Mesenchymal stem cell (in vitro differentiated cells and primary cell): Measurements from ENCODE around the gene AMMECR1.

Source experiments
- DNase-seq: peaks from one replicate; pipeline ENCODE4 v3.0.0-alpha.2; 2013
- H2AFZ ChIP-seq: one replicate; pipeline ENCODE4 v1.6.1; 2013; ENCODE audit warnings: low read depth, mild to moderate bottlenecking, control low read depth, inconsistent platforms, low read length, moderate library complexity
- H2AK5ac ChIP-seq: 2 replicates; pipeline ENCODE4 v1.6.1; 2013; ENCODE audit warnings: low read length, moderate library complexity, mild to moderate bottlenecking, inconsistent platforms; ENCODE audit not compliant: severe bottlenecking
- H2BK120ac ChIP-seq: one replicate; pipeline ENCODE4 v1.6.1; 2013; ENCODE audit warnings: low read depth, mild to moderate bottlenecking, inconsistent platforms, low read length, moderate library complexity
- H2BK12ac ChIP-seq, 2 experiments: one replicate each; pipeline ENCODE4 v1.6.1; 2013; ENCODE audit warnings: inconsistent platforms in 2 of 2, low read length in 2 of 2, mild to moderate bottlenecking in 2 of 2, moderate library complexity in 2 of 2, control low read depth in 1 of 2
- H2BK15ac ChIP-seq: one replicate; pipeline ENCODE4 v1.6.1; 2013; ENCODE audit warnings: mild to moderate bottlenecking, low read depth, inconsistent platforms; ENCODE audit not compliant: poor library complexity, severe bottlenecking
- H2BK5ac ChIP-seq: 2 replicates; pipeline ENCODE4 v1.6.1; 2013; ENCODE audit warnings: low read depth, mild to moderate bottlenecking, low read length, control low read depth, inconsistent platforms; ENCODE audit not compliant: poor library complexity, severe bottlenecking
- H3K14ac ChIP-seq, 2 experiments: one replicate each; pipeline ENCODE4 v1.6.1; 2013; ENCODE audit warnings: inconsistent platforms in 2 of 2, low read length in 2 of 2, control low read depth in 1 of 2, mild to moderate bottlenecking in 1 of 2, moderate library complexity in 1 of 2
- H3K18ac ChIP-seq, 2 experiments: one replicate each; pipeline ENCODE4 v1.6.1; 2013; ENCODE audit warnings: inconsistent platforms in 2 of 2, low read length in 2 of 2, control low read depth in 1 of 2, low read depth in 1 of 2, mild to moderate bottlenecking in 1 of 2
- H3K23ac ChIP-seq, 2 experiments: one replicate each; pipeline ENCODE4 v1.6.1; 2013; ENCODE audit warnings: inconsistent platforms in 2 of 2, low read length in 2 of 2, mild to moderate bottlenecking in 2 of 2, moderate library complexity in 2 of 2, control low read depth in 1 of 2
- H3K27ac ChIP-seq: 2 replicates; pipeline ENCODE4 v1.5.1; 2013; ENCODE audit warnings: mild to moderate bottlenecking, moderate library complexity, low read length, control low read depth, inconsistent platforms; ENCODE audit not compliant: poor library complexity, severe bottlenecking
- H3K27me3 ChIP-seq, 2 experiments: 2 replicates each; pipeline versions ENCODE4 v1.6.1 to v1.7.0; 2013; ENCODE audit warnings: low read length in 2 of 2, mild to moderate bottlenecking in 2 of 2, moderate library complexity in 2 of 2, control low read depth in 1 of 2, inconsistent platforms in 1 of 2; ENCODE audit not compliant: control insufficient read depth in 1 of 2, insufficient read depth in 1 of 2
- H3K36me3 ChIP-seq, 2 experiments: 2 replicates each; pipeline versions ENCODE4 v1.6.1 to v1.7.0; 2013; ENCODE audit warnings: low read length in 2 of 2, control low read depth in 1 of 2, inconsistent platforms in 1 of 2, low read depth in 1 of 2, mild to moderate bottlenecking in 1 of 2; ENCODE audit not compliant: insufficient read depth in 2 of 2, control insufficient read depth in 1 of 2
- H3K4ac ChIP-seq, 2 experiments: one replicate each; pipeline ENCODE4 v1.6.1; 2013; ENCODE audit warnings: inconsistent platforms in 2 of 2, low read length in 2 of 2, mild to moderate bottlenecking in 2 of 2, moderate library complexity in 2 of 2, control low read depth in 1 of 2, low read depth in 1 of 2
- H3K4me1 ChIP-seq: 2 replicates; pipeline ENCODE4 v1.6.1; 2013; ENCODE audit warnings: low read depth, low read length, control low read depth; ENCODE audit not compliant: control insufficient read depth, insufficient read depth
- H3K4me2 ChIP-seq: 2 replicates; pipeline ENCODE4 v1.6.1; 2013; ENCODE audit warnings: low read length, mild to moderate bottlenecking, inconsistent platforms; ENCODE audit not compliant: poor library complexity, severe bottlenecking
- H3K4me3 ChIP-seq, 2 experiments: 2 replicates each; pipeline versions ENCODE4 v1.5.1 to v1.7.0; 2013; ENCODE audit warnings: low read length in 2 of 2, mild to moderate bottlenecking in 2 of 2, control low read depth in 1 of 2, low read depth in 1 of 2; ENCODE audit not compliant: insufficient read depth in 1 of 2
- H3K79me1 ChIP-seq: replicated peaks from 2 replicates; pipeline ENCODE4 v1.6.1; 2013; ENCODE audit warnings: mild to moderate bottlenecking, control low read depth, low read length, inconsistent platforms; ENCODE audit not compliant: poor library complexity, severe bottlenecking
- H3K9ac ChIP-seq: 2 replicates; pipeline ENCODE4 v1.7.0; 2013; ENCODE audit warnings: mild to moderate bottlenecking, low read length, moderate library complexity
- H3K9me3 ChIP-seq: 2 replicates; pipeline ENCODE4 v1.7.0; 2013; ENCODE audit warnings: mild to moderate bottlenecking, low read length; ENCODE audit not compliant: control insufficient read depth
- H4K8ac ChIP-seq: one replicate; pipeline ENCODE4 v1.6.1; 2013; ENCODE audit warnings: inconsistent platforms, mild to moderate bottlenecking, low read length, moderate library complexity
- H4K91ac ChIP-seq: one replicate; pipeline ENCODE4 v1.6.1; 2013; ENCODE audit warnings: mild to moderate bottlenecking, low read length, inconsistent platforms
- WGBS: methylation state at CpG from one replicate; pipeline ENCODE4 v1.1.7; 2013; ENCODE audit warnings: mixed read lengths; 5-methylcytosine and 5-hydroxymethylcytosine counted together

AMMECR1 gene

DNA sequence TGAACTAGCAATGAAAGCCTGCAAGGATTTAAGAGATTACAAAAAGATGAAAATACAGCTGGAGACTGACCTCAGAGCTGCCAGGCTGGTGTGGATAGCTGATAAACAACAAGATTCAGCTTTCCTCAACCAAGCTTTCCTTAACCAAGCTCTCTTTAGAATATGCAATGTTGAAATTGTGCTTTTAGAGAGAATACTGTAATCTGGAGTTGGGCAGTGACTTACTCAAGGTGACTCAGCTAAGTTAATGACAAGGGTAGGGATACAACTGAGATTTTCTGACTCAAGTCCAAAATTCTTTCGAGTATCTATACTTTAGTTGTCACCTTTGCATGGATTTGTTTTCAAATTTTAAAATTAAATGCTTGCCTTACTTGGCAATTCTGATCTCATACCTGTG lies 98.0 kb downstream of the AMMECR1 start:
- H2BK120ac ChIP-seq: no peak overlapping the region
- H3K9me3 ChIP-seq: no peaks in the 10 kb centered on the region
- H2AFZ ChIP-seq: no peak overlapping the region
- H3K18ac ChIP-seq: no peak overlapping the region
- no peak overlapping the region for H3K9ac ChIP-seq
- no peak overlapping the region for H3K14ac ChIP-seq
- H4K8ac ChIP-seq: no peak overlapping the region
- H2AK5ac ChIP-seq: no peak overlapping the region
- no peak overlapping the region for H2BK5ac ChIP-seq
- H3K36me3 ChIP-seq: peaks cover 0 to 6% of the 10 kb centered on the region in 2 experiments
- H3K27me3 ChIP-seq: no peaks in the 10 kb centered on the region
- H3K23ac ChIP-seq: no peak overlapping the region
- H3K4ac ChIP-seq: no peak overlapping the region
- no peak overlapping the region for H2BK12ac ChIP-seq
- peak; percentile 56 for DNase-seq
- H3K79me1 ChIP-seq: no peaks in the 10 kb centered on the region
- WGBS: no CpG with 5 or more reads among the region's 1 CpG
- H3K4me1 ChIP-seq: no peaks in the 10 kb centered on the region
- peak overlapping the region; percentile 26 for H3K27ac ChIP-seq
- H2BK15ac ChIP-seq: no peak overlapping the region
- no peak overlapping the region for H4K91ac ChIP-seq
- H3K4me2 ChIP-seq: no peak overlapping the region
- H3K4me3 ChIP-seq: no peak overlapping the region

DNA sequence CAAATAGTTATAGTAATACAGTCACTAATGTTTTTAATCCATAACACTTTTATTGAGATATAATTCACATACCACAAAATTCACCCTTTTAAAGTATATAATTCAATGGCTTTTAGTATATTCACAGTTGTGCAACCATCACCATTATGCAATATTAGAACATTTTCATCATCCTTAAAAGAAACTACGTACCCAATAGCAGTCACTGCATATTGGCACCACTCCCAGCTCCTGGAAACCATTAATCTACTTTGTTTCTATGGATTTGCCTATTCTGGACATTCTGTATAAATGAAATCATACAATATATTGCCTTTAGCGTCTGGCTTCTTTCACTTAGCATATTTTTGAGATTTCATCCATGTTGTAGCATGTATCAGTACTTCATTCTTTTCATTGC lies 99.3 kb downstream of the AMMECR1 start:
- Histone ChIP-seq H2BK120ac (no peak overlapping the region), H2AFZ (no peak overlapping the region), H3K23ac (no peak overlapping the region), H3K79me1 (no peaks in the 10 kb centered on the region), H2BK12ac (no peak overlapping the region), H3K18ac (no peak overlapping the region), H4K91ac (no peak overlapping the region), H3K27me3 (no peaks in the 10 kb centered on the region), H3K4me1 (no peaks in the 10 kb centered on the region), H2BK5ac (no peak overlapping the region), H3K4me2 (no peak overlapping the region), H3K4ac (no peak overlapping the region), H4K8ac (no peak overlapping the region), H3K9ac (no peak overlapping the region), H3K9me3 (no peaks in the 10 kb centered on the region), H3K4me3 (no peak overlapping the region), H2AK5ac (no peak overlapping the region), H3K27ac (no peak overlapping the region), H2BK15ac (no peak overlapping the region), H3K14ac (no peak overlapping the region), H3K36me3 (peaks cover 0 to 6% of the 10 kb centered on the region in 2 experiments)
- no CpG with 5 or more reads among the region's 2 CpGs for WGBS
- DNase-seq: peak; percentile 73

DNA sequence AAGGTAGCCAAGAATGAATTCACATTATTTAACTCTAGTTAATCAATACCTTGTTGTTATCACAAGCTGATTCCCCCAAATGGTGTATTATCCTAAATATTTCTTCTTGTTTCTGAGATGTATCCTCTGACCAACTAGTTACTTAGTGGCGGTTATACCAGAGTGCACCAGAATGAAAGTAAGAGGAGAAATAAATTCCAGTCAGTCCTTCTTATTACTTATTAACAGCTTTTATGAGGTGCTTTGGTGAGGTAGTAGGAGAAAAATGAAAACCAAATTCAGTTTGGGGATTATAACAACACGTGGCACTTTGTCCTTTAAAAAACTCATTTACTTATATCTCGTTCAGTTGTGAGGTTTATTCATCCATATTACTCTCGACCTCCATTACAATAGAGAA lies 101.9 kb downstream of the AMMECR1 start:
- no peaks in the 10 kb centered on the region for H3K27me3 ChIP-seq
- no peaks in the 10 kb centered on the region for H3K4me1 ChIP-seq
- no peak overlapping the region for H4K8ac ChIP-seq
- peak overlapping the region; percentile 96 for H3K27ac ChIP-seq
- no peak overlapping the region for H3K4ac ChIP-seq
- H3K79me1 ChIP-seq: peaks cover 1% of the 10 kb centered on the region
- H2BK12ac ChIP-seq: no peak overlapping the region
- H3K23ac ChIP-seq: no peak overlapping the region
- no peak overlapping the region for H2AFZ ChIP-seq
- no peak overlapping the region for H2BK5ac ChIP-seq
- peaks cover 0 to 6% of the 10 kb centered on the region in 2 experiments for H3K36me3 ChIP-seq
- no peak overlapping the region for H3K4me2 ChIP-seq
- H2BK120ac ChIP-seq: no peak overlapping the region
- no peak overlapping the region for H3K4me3 ChIP-seq
- no peak overlapping the region for H2BK15ac ChIP-seq
- no peak overlapping the region for H4K91ac ChIP-seq
- H3K18ac ChIP-seq: no peak overlapping the region
- no peak for DNase-seq
- WGBS: 95% methylated on average over 2 of the region's 4 CpGs
- H3K9ac ChIP-seq: no peak overlapping the region
- H3K14ac ChIP-seq: no peak overlapping the region
- H3K9me3 ChIP-seq: no peaks in the 10 kb centered on the region
- H2AK5ac ChIP-seq: no peak overlapping the region

DNA sequence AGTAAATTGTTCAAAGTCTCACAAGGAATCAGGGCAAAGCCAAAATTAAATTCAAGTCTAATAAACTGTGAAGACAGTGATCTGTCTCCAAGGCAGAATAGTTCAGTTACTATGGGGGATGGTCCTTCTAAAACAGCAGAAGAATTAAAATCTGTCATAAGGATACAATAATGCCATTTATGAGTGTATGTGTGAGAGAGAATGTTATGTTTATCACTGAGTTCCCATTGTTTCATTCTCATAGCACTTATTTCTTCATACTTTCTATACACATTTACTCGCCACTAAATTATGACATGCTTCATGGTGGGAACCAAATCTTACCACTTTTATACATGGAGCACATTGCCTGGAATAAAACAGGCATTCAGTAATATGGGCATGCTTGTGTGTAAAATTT lies 102.5 kb downstream of the AMMECR1 start:
- Histone ChIP-seq H2BK120ac (no peak overlapping the region), H3K27ac (peak overlapping the region; percentile 95), H3K4me3 (no peak overlapping the region), H3K4me1 (no peaks in the 10 kb centered on the region), H3K14ac (no peak overlapping the region), H4K91ac (no peak overlapping the region), H3K9me3 (no peaks in the 10 kb centered on the region), H2AFZ (no peak overlapping the region), H2BK15ac (no peak overlapping the region), H2BK12ac (no peak overlapping the region), H3K27me3 (no peaks in the 10 kb centered on the region), H3K4ac (no peak overlapping the region), H3K23ac (no peak overlapping the region), H3K9ac (no peak overlapping the region), H3K4me2 (no peak overlapping the region), H3K79me1 (peaks cover 1% of the 10 kb centered on the region), H4K8ac (no peak overlapping the region), H2BK5ac (no peak overlapping the region), H3K18ac (no peak overlapping the region), H3K36me3 (peaks cover 0 to 6% of the 10 kb centered on the region in 2 experiments), H2AK5ac (no peak overlapping the region)
- no peak for DNase-seq
- no CpG with 5 or more reads among the region's 1 CpG for WGBS
